Stimulated activated CD8-positive, alpha-beta memory T cell treated with anti-CD3 and anti-CD28 coated beads, Interleukin-4, amount 100 ng/mL, for 4 hours (primary cell): ENCODE data around the gene OTUD7B.

Experiments
- DNase-seq, 2 donors: peaks; one replicate each; pipeline ENCODE4 v3.0.0-alpha.2; 2020; ENCODE audit warnings: low read depth in 2 of 2, low spot score in 1 of 2

OTUD7B gene

GRCh38 chr1:150003801-150004200 lies 6.7 kb downstream of the OTUD7B start:
- DNase-seq = no peak

- DNase-seq = no peak
These were observed 8.3 kb downstream of the OTUD7B start for GRCh38 chr1:150002217-150002616.

GRCh38 chr1:150001415-150001814 lies 9.1 kb downstream of the OTUD7B start:
- no peak for DNase-seq

DNA sequence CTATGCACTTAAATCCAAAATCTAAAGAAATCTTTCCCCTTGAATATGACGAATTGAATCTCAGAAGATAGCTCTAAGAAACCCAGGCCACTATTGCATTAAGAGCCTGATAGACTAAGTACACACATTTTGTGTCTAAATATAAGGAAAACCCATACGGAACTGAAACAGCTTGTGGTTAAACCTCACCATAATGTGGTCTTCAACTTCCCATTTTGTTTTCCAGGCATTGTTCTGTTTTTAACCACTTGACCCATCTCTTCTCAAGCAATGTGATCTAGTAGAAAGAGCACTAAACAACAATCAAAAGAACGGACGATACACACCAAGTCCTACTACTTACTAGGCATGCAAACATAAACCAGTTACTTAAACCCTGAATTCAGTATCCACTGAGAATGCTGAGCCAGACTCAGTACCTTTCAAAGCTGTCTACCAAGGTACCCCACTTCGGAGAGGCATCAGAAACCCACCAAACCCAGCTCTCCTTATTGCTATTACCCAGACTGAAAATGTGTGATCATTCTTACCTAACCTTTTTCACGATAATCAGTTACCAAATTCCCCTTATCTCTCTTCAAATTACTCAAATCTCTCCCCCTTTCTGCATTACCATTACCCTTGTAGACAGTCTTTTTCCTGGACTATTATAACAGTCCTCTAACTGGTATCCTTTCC lies 12.8 kb downstream of the OTUD7B start:
- DNase-seq = no peak

GRCh38 chr1:149995927-149996326 lies 14.6 kb downstream of the OTUD7B start:
- DNase-seq = no peak

- DNase-seq = no peak
These were observed 16.8 kb downstream of the OTUD7B start for GRCh38 chr1:149993764-149994163.

- no peak for DNase-seq
These were observed 17.3 kb downstream of the OTUD7B start for GRCh38 chr1:149993181-149993580.

- DNase-seq = no peak
These were observed 23.3 kb downstream of the OTUD7B start for GRCh38 chr1:149987297-149987595.

DNA sequence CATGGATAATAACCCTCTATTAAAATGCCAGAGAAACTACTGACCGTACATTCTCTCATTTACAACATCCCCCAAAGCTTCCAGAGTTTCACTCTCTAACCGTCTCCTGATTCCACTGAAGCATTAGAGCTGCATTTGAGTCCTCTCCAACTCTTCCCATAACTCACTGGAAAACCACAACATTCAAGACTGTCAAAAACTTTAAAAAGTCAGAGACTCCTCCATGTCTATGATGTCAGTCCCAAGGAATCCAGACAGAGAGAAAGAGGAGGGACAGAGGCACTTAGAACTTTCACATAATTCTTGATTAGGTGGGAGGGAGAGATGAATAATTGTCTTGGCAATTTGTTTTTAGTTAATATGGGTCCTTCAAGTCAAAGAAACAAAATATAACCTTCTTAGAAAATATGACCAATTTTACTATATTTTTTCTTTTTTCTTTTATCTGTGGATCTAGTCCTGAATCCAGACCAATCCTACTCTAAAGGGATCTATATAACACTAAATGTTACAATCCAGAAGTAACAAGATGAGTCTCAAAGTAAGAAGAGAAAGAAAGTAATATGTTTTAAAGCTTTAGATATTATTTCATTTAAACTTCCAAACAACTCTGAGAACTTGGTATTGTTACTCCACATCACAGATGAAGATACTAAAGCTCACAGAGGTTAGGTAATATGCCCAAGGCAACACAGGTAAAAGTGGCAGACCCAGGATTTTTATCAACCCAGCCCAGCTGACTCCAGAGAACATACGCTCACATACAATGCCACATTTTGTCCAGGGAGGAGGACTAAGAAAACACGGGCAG lies 23.8 kb downstream of the OTUD7B start:
- DNase-seq = no peak

DNA sequence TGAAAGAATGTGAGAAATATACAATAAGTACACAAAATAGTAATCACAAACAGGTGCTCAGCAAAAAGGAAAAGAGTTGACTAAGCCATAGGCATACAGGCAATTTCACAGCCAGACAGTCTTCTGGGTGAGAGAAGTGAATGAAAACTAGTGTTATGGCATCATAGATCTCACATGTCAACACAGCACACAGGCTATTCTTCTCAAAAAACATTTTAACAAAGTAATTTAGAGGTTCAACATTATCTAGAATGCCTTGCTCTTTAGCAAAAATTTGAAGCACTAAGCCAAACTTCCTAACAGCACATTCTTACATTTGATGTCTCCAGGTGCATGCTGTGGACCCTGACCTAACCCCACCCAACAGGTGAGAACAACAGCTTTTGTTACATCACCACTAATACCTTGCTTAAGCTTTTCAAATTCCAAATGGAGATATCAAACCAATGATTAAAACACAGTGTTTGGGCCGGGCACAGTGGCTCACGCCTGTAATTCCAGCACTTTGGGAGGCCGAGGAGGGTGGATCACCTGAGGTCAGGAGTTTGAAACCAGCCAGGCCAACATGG lies 30.5 kb downstream of the OTUD7B start:
- no peak for DNase-seq

GRCh38 chr1:149979245-149979971 lies 31.1 kb downstream of the OTUD7B start:
- no peak for DNase-seq

DNA sequence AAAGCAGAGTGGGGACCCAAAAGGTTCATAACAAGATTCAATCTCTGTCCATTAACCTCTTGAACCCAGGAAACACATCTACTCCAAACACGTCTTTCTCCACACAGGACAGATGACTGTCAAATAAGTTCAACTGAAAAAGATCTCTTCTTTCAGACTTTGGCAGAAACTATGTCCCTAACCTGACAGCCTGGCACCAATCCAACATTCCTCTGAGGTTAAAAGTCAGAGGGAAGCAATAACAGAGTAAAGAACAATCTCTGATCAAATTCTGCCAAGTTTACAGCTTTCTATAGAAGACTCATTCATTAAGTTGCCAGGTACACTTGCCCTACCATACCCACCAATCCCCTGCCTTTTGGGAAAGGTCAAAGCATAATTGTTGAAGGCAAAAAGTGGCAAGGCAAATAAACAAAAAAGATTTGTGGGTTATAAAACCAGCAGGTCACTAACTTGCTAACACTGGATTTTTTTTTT lies 31.9 kb downstream of the OTUD7B start:
- no peak for DNase-seq

GRCh38 chr1:149977345-149977744 lies 33.2 kb downstream of the OTUD7B start:
- DNase-seq = no peak

- no peak for DNase-seq
These were observed 38.0 kb downstream of the OTUD7B start for GRCh38 chr1:149972547-149972946.

- no peak for DNase-seq
These were observed 42.9 kb downstream of the OTUD7B start for GRCh38 chr1:149967646-149968045.

- DNase-seq = no peak
These were observed 43.5 kb downstream of the OTUD7B start for GRCh38 chr1:149967041-149967440.

DNA sequence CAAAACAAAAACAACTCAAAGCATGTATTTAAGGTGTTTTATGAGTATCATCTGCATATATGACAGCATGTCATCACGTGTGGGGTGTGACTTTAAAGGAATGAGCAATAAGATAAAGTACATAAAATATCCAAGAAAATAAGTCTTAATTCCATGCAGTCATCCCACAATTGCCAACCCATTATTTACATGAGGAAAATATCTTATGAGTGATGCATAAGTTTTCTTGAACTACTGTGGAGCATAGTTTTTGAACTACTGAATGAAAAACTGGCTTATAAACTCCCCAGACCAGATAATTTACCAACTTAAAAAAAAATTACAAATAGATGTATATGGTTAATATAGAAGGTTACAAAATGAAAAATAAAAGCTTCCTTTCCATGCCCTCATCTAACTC lies 44.1 kb downstream of the OTUD7B start:
- DNase-seq = no peak

- no peak for DNase-seq
These were observed 45.1 kb downstream of the OTUD7B start for GRCh38 chr1:149965440-149965839.

- no peak for DNase-seq
These were observed 47.2 kb downstream of the OTUD7B start for GRCh38 chr1:149963358-149963757.

- DNase-seq = no peak
These were observed 47.8 kb downstream of the OTUD7B start for GRCh38 chr1:149962736-149963135.

- no peak for DNase-seq
These were observed 48.4 kb downstream of the OTUD7B start for GRCh38 chr1:149962039-149962647.
